ENCODE measurements around the gene ZSWIM4.
"Not testable (repeated sequence)": the region's sequence is repeated elsewhere in the genome, so short reads cannot be mapped to it uniquely, and the experiment has no call there.

ZSWIM4 gene

DNA sequence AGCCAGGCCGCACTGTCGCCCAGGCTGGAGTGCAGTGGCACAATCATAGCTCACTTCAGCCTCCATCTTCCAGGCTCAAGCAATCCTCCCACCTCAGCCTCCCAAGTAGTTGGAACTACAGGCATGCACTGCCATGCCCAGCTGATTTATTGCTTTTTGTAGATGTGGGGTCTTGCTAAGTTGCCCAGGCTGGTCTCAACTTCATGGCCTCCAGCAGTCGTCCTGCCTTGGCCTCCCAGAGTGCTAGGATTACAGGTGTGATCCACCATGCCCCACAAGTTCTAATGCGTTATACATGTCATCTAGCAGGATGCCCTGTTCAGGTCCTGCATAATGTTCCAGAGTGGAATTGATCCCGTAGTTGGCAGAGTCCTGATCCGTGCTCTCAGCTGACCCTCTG lies 16.4 kb upstream of the ZSWIM4 start:
- DNase-seq: no peak

DNA sequence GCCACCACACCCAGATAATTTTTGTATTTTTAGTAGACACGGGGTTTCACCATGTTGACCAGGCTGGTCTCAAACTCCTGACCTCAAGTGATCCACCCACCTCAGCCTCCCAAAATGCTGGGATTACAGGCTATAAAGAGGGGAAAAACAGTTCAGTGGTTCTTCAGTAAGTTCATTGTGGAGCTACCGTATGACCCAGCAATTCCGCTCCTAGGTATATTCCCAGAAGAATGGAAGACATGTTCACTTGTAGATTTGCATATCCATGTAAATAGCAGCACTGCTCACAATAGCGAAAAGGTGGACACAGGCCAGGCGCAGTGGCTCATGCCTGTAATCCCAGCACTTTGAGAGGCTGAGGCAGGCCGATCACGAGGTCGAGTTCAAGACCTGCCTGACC lies 15.4 kb upstream of the ZSWIM4 start:
- DNase-seq: not testable (repeated sequence)

DNA sequence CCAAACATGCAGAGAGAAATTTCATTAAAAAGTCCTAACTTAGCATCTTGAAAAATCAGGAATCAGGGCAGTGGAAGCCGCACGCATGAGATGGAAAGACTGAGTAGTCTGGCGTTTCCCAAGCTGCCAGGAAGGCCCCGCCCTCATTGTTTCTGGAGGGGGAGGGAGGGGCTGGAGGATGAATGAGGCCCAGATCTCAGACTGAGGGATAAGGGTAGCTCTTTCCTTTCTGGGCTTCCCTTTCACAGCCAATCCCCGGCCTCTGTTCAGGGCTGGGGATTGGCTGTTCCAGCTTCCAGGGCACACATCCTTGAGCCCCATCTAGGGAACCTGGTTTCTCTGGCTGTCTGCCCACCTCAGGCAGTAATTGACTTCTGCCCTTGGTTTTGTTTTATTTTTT lies 13.7 kb upstream of the ZSWIM4 start:
- peak; percentile 63 for DNase-seq

DNA sequence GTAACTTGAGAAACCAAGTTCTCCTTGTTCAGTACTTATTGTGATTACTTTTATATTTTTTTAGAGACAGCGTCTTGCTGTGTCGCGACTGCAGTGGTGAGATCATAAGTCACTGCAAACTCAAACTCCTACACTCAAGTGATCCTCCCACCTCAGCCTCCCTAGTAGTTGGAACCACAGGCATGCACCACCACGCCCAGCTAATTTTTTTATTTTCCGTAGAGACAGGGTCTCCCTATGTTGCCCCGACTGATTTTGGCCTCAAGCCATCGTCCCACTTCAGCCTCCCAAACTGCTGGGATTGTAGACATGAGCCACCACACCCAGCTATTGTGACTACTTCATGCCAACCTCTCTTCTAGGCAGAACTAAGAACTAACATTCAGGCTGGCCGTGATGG lies 12.7 kb upstream of the ZSWIM4 start:
- no peak for DNase-seq

DNA sequence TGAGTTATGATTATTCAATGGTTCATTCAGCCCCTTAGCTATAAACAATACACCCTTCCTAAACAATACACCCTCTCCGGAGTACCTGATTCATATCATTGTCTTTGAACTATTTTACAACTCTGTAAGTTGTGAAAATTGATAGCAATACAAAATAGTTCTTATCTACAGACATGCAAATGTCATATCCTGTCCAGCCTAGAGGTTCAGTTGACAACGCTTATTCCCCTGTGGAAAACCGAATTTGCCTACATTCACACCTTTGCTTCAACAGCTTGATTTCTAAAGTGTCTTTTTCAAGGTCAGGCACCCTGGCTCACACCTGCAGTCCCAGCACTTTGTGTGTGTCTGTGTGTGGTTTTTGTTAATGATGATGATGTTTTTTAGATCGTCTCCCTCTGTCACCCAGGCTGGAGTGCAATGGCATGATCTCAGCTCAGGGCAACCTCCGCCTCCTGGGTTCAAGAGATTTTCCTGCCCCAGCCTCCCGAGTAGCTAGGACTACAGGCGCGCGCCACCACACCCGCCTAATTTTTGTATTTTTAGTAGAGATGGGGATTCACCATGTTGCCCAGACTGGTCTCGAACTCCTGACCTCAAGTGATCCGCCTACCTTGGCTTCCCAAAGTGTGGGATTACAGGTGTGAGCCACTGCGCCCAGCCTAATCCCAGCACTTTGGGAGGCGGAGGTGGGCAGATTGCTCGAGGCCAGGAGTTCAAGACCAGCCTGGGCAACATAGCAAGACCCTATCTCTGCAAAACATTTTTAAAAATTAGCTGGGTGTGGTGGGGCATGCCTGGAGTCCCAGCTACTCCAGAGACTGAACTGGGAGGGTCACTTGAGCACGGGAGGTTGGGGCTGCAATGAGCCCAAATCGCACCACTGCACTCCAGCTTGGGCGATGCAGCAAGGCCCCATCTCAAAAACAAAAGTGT lies 11.4 kb upstream of the ZSWIM4 start:
- no peak for DNase-seq

DNA sequence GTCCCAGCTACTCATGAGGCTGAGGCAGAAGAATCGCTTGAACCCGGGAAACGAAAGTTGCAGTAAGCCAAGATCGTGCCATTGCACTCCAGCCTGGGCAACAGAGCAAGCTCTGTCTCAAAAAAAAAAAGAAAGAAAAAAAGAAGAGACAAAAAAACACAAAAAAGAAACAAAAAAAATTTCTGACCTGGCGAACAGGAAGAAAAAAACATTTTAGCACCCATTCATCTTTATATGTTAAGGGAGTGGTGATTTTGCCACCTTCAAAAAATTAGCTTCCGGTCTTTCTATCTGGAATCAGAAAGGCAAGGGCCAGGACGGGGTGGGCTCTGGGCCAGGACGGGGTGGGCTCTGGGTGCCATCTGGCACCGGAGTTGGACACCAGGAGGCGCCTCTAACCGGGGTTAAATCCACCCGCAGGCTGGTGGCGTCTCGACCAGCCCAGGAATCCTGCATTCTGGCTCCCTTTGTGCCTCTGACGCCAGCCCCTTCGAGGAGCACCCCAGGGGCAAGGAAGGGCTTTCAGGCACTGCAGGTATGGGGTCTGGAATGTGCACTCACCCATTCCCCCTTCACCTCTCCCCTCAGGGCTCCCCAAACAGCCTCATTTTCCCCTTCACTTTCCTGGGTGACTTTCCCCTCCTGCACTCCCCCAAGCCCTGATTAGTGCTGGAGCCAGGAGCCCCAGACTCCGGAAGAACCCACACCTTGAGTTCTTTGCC lies 10.4 kb upstream of the ZSWIM4 start:
- DNase-seq: peak; percentile 74

DNA sequence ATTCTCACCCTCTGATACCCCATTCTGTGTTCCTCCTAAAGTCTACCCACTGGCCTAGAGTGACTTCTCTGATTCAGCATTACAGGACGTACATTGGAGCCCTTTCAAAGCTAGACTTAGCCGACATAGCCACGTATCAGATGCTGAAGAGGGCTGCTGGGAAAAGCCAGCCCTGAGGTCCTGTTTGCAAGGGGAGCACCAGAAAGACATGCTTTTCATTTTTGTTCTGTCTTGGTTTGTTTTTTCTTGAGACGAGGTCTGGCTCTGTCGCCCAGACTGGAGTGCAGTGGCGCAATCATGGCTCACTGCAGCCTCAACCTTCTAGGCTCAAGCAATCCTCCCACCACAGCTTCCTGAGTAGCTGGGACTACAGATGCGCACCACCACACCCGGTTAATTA lies 6.3 kb upstream of the ZSWIM4 start:
- peak; percentile 40 for DNase-seq

DNA sequence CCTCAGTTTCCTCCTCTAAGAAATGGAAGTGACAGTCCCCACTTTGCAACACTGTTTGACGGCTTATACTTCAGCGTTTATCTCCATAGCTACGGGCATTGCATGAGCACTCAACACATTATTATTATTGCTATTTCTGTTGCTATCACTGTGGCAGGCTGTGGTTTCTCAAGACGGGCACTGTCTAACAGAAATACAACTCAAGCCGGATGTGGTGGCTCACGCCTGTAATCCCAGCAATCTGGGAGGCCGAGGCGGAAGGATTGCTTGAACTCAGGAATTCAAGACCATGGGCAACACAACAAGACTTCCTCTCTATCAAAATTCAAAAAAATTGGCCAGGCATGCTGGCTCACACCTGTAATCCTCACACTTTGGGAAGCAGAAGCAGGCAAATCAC lies 4.9 kb upstream of the ZSWIM4 start:
- peak; percentile 44 for DNase-seq

DNA sequence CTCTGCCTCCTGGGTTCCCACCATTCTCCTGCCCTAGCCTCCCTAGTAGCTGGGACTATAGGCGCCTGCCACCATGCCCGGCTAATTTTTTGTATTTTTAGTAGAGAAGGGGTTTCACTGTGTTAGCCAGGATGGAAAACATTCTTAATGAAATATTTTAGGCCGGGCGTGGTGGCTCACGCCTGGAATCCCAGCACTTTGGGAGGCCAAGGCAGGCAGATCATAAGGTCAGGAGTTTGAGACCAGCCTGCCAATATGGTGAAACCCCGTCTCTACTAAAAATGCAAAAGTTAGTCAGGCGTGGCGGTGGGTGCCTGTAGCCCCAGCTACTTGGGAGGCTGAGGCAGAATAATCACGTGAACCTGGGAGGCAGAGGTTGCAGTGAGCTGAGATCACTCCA lies 1.9 kb upstream of the ZSWIM4 start:
- not testable (repeated sequence) for DNase-seq

DNA sequence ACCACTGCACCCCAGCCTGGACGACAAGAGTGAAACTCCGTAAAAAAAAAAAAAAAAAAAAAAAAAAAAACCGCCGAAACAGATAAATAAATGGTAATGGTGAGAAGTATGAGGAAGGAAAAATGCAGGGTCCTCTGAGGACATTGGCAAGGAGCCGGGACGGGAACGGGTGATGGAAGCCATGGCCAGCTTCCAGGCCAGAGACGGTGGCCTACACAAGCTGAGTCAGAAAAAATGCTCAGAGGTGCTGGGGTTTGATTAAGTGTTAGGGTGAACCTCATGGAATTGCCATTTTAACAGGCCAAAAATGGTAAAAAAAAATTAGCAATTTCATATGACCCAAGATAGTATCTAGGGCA lies 866 bp upstream of the ZSWIM4 start:
- peak; percentile 31 for DNase-seq

DNA sequence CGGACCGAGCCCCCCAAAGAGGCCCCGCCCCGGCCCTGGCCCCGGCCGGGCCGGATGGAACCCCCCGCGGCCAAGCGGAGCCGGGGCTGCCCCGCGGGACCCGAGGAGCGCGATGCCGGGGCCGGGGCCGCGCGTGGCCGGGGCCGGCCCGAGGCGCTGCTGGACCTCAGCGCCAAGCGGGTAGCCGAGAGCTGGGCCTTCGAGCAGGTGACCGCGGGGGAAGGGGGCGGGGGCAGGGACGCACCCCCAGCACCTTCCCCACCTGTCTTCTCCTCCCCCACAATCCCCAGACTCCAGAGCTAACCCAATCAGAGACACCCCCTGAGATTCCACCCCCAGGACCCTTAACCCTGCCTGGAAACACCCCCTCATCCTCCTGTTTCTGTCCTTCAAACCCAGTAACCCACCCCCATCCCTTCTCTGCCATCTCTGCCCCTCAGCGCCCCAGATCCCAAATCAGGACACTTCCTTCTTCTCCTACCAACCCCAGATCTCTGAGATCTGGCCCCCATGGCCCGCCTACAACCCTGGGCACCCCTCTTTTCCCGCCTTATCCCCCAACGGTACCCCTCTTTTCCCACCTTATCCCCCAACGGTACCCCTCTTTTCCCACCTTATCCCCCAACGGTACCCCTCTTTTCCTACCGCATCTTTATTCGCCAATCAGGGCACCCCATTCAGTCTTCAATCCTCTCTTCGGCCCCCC lies 505 bp downstream of the ZSWIM4 start:
- DNase-seq: no peak

DNA sequence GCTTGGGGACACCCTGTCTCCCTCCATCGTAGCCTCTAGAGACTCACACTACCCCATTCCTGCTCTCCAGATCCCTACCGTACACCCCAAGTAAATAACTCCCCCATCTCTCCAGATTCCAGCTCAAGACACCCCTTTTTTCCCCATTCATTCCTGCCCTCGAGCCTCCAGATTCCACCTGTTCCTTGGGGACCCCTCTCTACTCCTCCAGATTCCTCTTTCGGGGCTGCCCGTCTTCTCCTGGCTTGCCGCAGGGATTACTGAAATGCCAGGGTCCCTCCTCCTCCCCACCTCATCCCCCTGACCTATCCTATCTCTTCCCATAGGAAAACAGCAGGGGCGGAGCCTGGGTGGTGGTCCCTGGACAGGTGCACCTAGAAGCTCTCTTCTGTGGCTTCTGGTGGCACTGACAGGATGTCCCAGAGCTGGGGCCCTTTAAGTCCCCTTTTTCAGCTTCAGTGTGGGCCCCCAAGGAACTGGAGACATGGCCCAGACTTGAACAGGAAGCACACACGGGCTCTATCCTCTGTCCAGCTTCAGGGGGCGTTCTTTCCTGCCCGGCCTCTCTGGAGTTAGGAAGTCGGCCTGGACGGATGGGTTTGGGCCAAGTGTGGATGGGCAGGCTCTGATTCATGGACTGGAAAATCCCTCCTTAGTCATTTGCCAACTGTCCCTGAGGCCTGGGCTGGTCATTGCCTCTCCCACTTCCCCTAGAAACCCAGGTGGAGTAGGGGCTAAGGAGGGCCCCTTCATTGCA lies 1.2 kb downstream of the ZSWIM4 start:
- DNase-seq: peak; percentile 91

DNA sequence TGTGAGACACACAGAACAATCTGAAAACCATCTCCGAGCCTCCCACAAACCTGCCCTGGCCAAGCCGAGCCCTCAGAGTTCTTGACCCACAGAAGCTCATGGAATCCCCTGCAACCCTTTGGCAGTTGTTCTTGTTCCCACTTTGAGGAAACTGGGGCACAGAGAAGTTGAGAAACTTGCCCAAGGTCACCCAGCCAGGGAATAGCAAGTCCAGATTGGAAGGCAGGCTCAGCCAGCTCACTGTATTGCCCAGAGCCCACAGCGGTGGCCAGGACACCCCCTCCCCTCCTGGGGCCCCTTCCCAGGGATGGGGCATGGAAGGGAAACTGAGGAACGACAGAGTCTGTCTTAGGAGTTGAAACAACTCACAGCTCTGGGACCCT lies 1.8 kb downstream of the ZSWIM4 start:
- no peak for DNase-seq

DNA sequence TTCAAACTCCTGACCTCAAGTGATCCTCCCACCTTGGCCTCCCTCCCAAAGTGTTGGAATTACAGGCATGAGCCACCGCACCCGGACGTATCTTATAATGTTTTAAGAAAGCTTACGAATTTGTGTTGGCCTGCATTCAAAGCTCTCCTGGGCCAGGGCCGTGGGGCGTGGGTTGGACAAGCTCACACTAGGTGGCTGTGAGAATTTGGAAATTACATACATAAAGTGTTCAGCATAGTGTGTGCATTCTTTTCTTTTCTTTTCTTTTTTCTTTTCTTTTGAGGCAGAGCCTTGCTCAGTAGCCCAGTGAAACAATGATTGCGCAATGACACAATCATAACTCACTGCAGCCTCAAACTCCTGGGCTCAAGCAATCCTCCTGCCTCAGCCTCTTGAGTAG lies 2.6 kb downstream of the ZSWIM4 start:
- peak; percentile 39 for DNase-seq

DNA sequence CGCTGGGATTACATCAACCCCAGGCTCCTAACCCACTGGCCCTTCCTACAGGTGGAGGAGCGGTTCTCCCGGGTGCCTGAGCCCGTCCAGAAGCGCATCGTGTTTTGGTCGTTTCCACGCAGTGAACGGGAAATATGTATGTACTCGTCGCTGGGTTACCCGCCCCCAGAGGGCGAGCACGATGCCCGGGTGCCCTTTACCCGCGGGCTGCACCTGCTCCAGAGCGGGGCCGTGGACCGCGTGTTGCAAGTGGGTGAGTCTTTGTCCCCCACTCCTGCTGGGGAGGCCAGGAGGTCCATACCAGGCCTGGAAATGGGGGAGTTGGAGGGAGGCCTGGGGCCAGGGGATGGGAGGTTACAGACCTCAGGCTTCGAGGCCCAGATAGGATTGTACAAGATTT lies 4.4 kb downstream of the ZSWIM4 start:
- DNase-seq: no peak

DNA sequence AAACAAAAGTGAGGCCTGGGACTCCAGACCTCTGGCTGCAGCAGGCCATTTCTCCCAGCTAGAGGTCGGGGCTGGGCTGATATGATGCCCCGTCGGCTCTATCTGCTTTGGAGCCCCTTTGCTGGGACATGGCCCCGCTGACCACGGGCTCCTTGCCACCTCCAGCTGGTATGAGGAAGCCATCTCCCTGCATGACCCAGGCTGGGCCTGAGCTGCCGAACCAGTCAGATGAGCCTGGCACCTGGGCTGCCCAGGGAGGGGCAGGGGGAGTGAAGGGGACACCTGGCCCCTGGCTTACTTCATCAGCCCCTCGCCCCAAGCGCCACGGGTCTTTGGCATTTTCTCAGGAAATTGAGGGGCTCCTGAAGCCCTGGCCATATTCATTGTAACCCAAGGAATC lies 7.8 kb downstream of the ZSWIM4 start:
- DNase-seq: no peak

DNA sequence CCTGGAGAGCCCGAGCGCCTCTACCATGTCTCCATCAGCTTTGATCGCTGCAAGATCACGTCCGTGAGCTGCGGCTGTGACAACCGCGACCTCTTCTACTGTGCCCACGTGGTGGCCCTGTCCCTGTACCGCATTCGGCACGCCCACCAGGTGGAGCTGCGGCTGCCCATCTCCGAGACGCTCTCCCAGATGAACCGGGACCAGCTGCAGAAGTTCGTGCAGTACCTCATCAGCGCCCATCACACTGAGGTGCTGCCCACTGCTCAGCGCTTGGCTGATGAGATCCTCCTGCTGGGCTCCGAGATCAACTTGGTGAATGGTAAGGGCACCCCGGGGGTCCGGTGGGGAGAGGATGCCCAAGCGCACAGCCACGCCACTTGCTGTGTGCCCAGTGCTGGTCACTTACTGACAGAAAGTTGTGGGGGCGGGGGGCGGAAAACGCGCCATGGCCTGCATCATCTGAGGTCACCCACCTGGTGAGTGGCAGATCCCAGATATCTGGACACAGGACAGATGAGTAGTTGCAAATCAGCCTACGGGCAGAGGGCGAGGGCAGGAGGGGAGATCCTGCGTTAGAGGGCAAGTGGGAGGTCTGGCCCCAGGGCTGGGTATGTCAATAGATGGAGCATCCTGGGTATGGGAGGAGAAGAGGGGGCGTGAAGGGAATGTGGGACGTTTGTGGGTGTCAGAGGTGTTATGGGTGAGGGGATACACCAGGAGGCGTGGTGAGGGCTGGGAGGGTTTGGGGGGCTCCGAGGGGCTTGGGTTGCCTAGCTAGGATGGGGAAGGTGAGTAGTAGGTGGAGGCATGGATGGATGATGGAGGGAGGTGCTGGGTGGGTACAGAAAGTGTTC lies 9.8 kb downstream of the ZSWIM4 start:
- peak; percentile 16 for DNase-seq

DNA sequence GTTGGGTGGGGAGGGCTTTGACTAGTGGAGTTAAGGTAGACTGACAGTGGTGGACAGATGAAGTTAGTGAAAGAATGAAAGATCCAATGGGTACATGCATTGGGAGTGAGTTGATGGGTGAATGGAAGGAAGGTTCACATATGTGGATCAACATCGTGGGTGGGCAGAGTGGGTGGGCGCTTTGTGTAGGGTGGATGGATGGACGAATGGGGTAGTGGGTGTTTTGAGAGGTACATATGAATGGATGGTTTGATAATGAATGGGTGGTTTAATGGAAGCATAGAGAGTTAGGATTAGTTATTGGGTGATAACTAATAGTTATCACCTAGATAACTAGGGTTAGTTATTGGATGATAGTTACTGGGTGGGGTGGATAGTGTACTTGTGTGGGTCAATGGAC lies 11.5 kb downstream of the ZSWIM4 start:
- DNase-seq: no peak

DNA sequence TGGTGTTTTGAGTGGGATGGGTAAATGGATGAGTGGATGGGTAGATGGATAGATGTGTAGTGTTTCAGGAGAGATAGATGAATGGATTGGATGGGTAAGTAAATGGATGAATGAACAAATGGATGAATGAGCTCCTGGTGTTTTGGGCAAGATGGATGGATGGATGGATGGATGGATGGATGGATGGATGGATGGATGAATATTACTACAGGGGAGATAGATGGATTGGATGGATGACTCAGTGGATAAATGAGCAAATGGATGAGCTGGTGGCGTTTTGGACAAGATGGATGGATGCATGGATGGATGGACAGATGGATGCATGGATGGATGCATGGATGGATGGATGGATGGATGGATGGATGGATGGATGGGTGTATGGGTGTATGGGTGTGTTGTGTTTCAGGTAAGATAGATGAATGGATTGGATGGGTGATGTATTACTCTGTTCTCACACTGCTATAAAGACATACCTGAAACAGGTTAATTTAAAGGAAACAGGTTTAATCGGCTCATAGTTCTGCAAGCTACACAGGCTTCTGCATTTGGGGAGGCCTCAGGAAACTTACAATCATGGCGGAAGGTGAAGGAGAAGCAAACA lies 12.3 kb downstream of the ZSWIM4 start:
- no peak for DNase-seq

DNA sequence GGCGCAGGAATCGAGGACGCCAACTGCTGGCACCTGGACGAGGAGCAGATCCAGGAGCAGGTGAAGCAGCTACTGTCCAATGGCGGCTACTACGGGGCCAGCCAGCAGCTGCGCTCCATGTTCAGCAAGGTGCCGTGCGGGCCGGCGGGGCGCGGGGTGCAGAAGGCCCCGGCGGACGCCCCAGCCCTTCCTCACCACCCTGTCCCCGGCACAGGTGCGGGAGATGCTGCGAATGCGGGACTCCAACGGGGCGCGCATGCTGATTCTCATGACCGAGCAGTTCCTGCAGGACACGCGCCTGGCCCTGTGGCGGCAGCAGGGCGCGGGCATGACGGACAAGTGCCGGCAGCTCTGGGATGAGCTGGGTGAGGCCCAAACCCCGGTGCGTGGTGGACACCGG lies 13.6 kb downstream of the ZSWIM4 start:
- no peak for DNase-seq

DNA sequence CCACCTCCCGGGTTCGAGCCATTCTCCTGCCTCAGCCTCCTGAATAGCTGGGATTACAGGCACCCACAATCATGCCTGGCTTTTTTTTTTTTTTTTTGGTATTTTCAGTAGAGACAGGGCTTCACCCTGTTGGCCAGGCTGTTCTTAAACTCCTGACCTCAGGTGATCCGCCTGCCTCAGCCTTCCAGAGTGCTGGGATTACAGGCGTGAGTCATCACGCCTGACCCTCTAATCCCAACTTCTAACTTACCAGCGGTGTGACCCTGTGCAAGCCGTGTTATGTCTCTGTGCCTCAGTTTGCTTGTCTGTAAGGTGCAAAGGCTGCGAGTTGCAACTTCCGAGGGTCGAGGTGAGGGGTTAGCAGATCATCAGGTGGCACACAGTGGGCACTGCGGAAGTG lies 17.3 kb downstream of the ZSWIM4 start:
- no peak for DNase-seq

DNA sequence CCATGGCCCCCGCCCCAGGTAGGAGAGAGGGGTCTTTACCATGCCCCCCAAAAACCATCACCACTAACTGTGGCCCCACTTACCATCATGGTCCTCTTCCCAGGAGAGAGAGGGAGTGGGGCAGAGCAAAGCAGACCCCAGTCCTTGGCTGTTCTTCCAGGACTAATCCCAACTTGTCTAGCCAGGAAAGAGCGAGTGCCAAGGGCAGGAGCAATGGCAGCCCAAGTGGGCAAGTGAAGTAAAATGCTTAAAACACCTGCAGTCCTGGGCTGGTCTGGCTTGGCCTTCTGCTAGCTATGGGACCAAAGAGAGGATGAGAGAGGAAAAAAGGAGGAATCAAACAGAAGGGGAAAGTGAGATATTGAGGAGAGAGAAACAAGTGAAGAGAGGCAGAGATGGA lies 17.9 kb downstream of the ZSWIM4 start:
- DNase-seq: no peak
